HCT116 (cell line): ENCODE results near the gene DTYMK. TPM values are rescaled to one million over a fixed set of nuclear protein-coding genes. Genes with fewer than 3 reads are reported as not detected.
A peak's percentile ranks its signal among the peaks of the same experiment; 100 is the strongest.

Experiments
- ATAC-seq: fragments of 200-7000 bp; cut with Tn5 transposase; 2 replicates; pipeline ENCODE4 v1.9.1; 2020; ENCODE audit warnings: mild to moderate bottlenecking, moderate library complexity
- BruUV-seq: library from RNA; stranded (reverse); fragments of 400-500 nt; replicated peaks from 2 replicates; lab custom pipeline; 2021; lab: Mats Ljungman, UMichigan
- CTCF ChIA-PET: fragments of 300-600 bp; sonication (Branson Sonifier 250); formaldehyde crosslinking; loops from one replicate; lab custom pipeline; 2021; ENCODE audit warnings: antibody characterized with exemption; lab: Charles Lee
- POLR2A ChIA-PET: fragments of 300-600, 350-600 bp; sonication (Branson Sonifier 250); formaldehyde crosslinking; loops from one replicate; lab custom pipeline; 2021; ENCODE audit warnings: antibody characterized with exemption; lab: Charles Lee
- RAD21 ChIA-PET, 2 experiments: fragments of 300-600 bp; sonication (Branson Sonifier 250); formaldehyde crosslinking; loops; one replicate each; lab custom pipeline; 2023; ENCODE audit warnings: low total read pairs in 2 of 2; ENCODE audit not compliant: uncharacterized antibody in 2 of 2, unreplicated experiment in 2 of 2, low non-redundant PET in 1 of 2; lab: Charles Lee
- DNase-seq: peaks from one replicate; pipeline ENCODE4 v3.0.0-alpha.2; 2010; ENCODE audit warnings: low read depth, low spot score
- H2AFZ ChIP-seq: fragments of 200-600 bp; shearing (Covaris generic), sonication (generic); 2 replicates; pipeline ENCODE4 v1.6.1; 2017; ENCODE audit warnings: low read depth, mixed run types, mixed read lengths, antibody characterized with exemption, low read length; ENCODE audit not compliant: poor library complexity, severe bottlenecking
- H3K27ac ChIP-seq: 2 replicates; pipeline ENCODE4 v1.5.1; 2012; ENCODE audit warnings: low read depth, low read length
- H3K27me3 ChIP-seq: fragments of 200-600 bp; sonication (generic); 2 replicates; pipeline ENCODE4 v1.6.1; 2016; ENCODE audit warnings: mixed run types, low read length, mixed read lengths; ENCODE audit not compliant: insufficient read depth
- H3K36me3 ChIP-seq, 2 experiments: fragments of 200-500 bp in 1 of 2; fragments of 200-600 bp in 1 of 2; sonication (Bioruptor generic) in 1 of 2; sonication (generic) in 1 of 2; 2 replicates each; pipeline versions ENCODE4 v1.5.1 to v1.6.1; 2014 to 2016; ENCODE audit warnings: low read length in 2 of 2, inconsistent platforms in 1 of 2, mixed read lengths in 1 of 2, mixed run types in 1 of 2; ENCODE audit not compliant: insufficient read depth in 2 of 2, control insufficient read depth in 1 of 2
- H3K4me1 ChIP-seq, 2 experiments: fragments of 200-600 bp in 1 of 2; sonication (generic) in 1 of 2; 2 replicates each; pipeline versions ENCODE4 v1.5.1 to v1.6.1; 2012 to 2017; ENCODE audit warnings: low read length in 2 of 2, inconsistent platforms in 1 of 2, mild to moderate bottlenecking in 1 of 2, mixed read lengths in 1 of 2, mixed run types in 1 of 2, moderate library complexity in 1 of 2; ENCODE audit not compliant: insufficient read depth in 2 of 2, control insufficient read depth in 1 of 2
- H3K4me2 ChIP-seq: fragments of 200-600 bp; sonication (generic); 2 replicates; pipeline ENCODE4 v1.6.1; 2017; ENCODE audit warnings: mixed run types, low read length, mixed read lengths
- H3K4me3 ChIP-seq, 2 experiments: fragments of 200-600 bp in 1 of 2; sonication (generic) in 1 of 2; replicated peaks in 1 of 2; 2 replicates each; pipeline ENCODE4 v1.5.1; 2011 to 2016; ENCODE audit warnings: low read length in 2 of 2, control low read depth in 1 of 2, low read depth in 1 of 2, mild to moderate bottlenecking in 1 of 2, mixed read lengths in 1 of 2, mixed run types in 1 of 2
- H3K79me2 ChIP-seq: fragments of 200-600 bp; sonication (generic); 2 replicates; pipeline ENCODE4 v1.6.1; 2017; ENCODE audit warnings: mild to moderate bottlenecking, mixed run types, low read length, moderate library complexity, mixed read lengths; ENCODE audit not compliant: insufficient read depth
- H3K9ac ChIP-seq: fragments of 200-600 bp; sonication (generic); 2 replicates; pipeline ENCODE4 v1.6.1; 2016; ENCODE audit warnings: low read length, mixed read lengths
- H3K9me2 ChIP-seq: fragments of 200-600 bp; sonication (generic), shearing (Covaris generic); 2 replicates; pipeline ENCODE4 v1.6.1; 2017; ENCODE audit warnings: mixed run types, mild to moderate bottlenecking, moderate library complexity; ENCODE audit not compliant: insufficient read depth
- H3K9me3 ChIP-seq, 2 experiments: fragments of 200-500 bp in 1 of 2; fragments of 200-600 bp in 1 of 2; sonication (Bioruptor generic) in 1 of 2; sonication (generic) in 1 of 2; 2 replicates each; pipeline ENCODE4 v1.6.1; 2014 to 2017; ENCODE audit warnings: low read length in 2 of 2, mixed read lengths in 2 of 2, inconsistent platforms in 1 of 2, low read depth in 1 of 2, mild to moderate bottlenecking in 1 of 2, mixed run types in 1 of 2, moderate library complexity in 1 of 2; ENCODE audit not compliant: control insufficient read depth in 1 of 2, insufficient read depth in 1 of 2
- H4K20me1 ChIP-seq: fragments of 200-600 bp; sonication (generic), shearing (Covaris generic); 2 replicates; pipeline ENCODE4 v1.6.1; 2017; ENCODE audit warnings: mixed run types, mild to moderate bottlenecking, moderate library complexity; ENCODE audit not compliant: insufficient read depth
- ELF1 ChIP-seq: IDR thresholded peaks from 2 replicates; pipeline ENCODE4 v1.6.1; 2012; ENCODE audit warnings: low read depth, borderline replicate concordance
- JUND ChIP-seq: IDR thresholded peaks from 2 replicates; pipeline ENCODE4 v1.6.1; 2012
- intact Hi-C: fragments of 100-400 bp; cut with micrococcal nuclease; formaldehyde crosslinking; loops from 2 replicates; pipeline ENCODE4 v1.10.0; 2022
- total RNA-seq: library from RNA; stranded (reverse); gene quantifications from one replicate; pipeline ENCODE4 v1.2.1, GENCODE V29; 2021; ENCODE audit not compliant: unreplicated experiment
- TF ChIP-seq, protein P1 (sequence below): IDR thresholded peaks from 2 replicates; pipeline ENCODE4 v1.6.1; 2012
- TF ChIP-seq, protein P2 (sequence below): IDR thresholded peaks from 2 replicates; pipeline ENCODE4 v1.6.1; 2011; ENCODE audit warnings: mild to moderate bottlenecking, low read length, moderate library complexity; ENCODE audit not compliant: insufficient replicate concordance; ENCODE audit errors: extremely low read depth
- TF ChIP-seq, protein P3 (sequence below), 3 experiments: fragments of 200-600 bp in 1 of 3; sonication (generic) in 1 of 3; IDR thresholded peaks in 2 of 3; conservative IDR thresholded peaks in 1 of 3; 2 replicates each; pipeline ENCODE4 v1.5.1; 2012 to 2017; ENCODE audit warnings: low read depth in 2 of 3, low read length in 2 of 3, antibody characterized with exemption in 1 of 3, borderline replicate concordance in 1 of 3, control low read depth in 1 of 3, mild to moderate bottlenecking in 1 of 3, mixed read lengths in 1 of 3, mixed run types in 1 of 3, moderate library complexity in 1 of 3; ENCODE audit not compliant: insufficient read depth in 1 of 3

DTYMK gene
- total RNA-seq, 1 experiment from 2014 or later, result 83.3 TPM

DNA sequence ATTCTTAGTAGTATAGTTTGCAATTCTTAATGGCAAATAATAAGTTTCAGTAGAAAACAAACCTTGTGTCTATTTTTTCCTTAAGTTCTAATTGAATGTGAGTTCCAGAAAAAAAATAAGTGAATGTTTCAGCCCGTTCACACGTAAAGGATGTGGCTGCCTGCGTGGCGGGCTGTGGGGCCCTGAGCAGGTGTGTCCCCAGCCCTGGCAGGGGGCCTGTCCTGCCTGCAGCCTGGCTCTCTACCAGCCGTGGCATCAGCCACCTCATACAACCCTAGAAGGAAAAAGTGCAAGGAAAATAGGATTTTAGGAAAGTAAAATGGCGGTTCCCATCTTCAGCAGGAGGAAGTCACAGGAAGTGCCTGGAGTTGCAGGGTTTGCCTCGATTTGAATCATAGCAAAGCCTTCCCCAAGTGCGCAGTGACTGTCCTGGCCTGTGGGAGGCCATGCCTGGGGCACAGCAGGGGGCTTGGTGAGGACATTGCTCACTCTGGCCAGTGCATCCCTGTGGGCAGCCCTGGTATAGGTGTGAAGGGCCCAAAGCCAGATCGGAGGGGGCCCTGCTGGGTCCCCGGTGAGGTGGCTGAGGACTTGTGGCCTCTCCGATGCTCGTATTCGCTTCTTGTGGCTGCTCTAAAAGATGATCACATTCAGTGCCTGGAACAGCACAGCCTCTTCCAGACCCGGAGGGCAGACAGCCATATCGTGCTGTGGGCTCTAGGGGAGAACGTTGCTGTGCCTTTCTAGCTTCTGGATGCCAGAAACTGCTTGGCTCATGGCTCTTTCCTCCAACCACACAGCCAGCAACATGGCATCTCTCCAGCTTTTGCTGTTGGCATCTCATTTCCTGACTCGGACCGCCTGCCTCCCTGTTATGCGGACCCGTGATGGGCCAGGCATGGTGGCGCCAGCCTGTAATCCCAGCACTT is 12.6 kb downstream of the DTYMK start:
- TF ChIP-seq ELF1 (no peak), JUND (no peak)
- TF ChIP-seq, protein P1, sequence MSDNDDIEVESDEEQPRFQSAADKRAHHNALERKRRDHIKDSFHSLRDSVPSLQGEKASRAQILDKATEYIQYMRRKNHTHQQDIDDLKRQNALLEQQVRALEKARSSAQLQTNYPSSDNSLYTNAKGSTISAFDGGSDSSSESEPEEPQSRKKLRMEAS, result no peak
- TF ChIP-seq, protein P2, sequence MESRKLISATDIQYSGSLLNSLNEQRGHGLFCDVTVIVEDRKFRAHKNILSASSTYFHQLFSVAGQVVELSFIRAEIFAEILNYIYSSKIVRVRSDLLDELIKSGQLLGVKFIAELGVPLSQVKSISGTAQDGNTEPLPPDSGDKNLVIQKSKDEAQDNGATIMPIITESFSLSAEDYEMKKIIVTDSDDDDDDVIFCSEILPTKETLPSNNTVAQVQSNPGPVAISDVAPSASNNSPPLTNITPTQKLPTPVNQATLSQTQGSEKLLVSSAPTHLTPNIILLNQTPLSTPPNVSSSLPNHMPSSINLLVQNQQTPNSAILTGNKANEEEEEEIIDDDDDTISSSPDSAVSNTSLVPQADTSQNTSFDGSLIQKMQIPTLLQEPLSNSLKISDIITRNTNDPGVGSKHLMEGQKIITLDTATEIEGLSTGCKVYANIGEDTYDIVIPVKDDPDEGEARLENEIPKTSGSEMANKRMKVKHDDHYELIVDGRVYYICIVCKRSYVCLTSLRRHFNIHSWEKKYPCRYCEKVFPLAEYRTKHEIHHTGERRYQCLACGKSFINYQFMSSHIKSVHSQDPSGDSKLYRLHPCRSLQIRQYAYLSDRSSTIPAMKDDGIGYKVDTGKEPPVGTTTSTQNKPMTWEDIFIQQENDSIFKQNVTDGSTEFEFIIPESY, result no peak
- TF ChIP-seq, protein P3, sequence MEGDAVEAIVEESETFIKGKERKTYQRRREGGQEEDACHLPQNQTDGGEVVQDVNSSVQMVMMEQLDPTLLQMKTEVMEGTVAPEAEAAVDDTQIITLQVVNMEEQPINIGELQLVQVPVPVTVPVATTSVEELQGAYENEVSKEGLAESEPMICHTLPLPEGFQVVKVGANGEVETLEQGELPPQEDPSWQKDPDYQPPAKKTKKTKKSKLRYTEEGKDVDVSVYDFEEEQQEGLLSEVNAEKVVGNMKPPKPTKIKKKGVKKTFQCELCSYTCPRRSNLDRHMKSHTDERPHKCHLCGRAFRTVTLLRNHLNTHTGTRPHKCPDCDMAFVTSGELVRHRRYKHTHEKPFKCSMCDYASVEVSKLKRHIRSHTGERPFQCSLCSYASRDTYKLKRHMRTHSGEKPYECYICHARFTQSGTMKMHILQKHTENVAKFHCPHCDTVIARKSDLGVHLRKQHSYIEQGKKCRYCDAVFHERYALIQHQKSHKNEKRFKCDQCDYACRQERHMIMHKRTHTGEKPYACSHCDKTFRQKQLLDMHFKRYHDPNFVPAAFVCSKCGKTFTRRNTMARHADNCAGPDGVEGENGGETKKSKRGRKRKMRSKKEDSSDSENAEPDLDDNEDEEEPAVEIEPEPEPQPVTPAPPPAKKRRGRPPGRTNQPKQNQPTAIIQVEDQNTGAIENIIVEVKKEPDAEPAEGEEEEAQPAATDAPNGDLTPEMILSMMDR (IDR thresholded peaks at IDR 0.05 in 2 of 3, conservative IDR thresholded peaks at IDR 0.05 in 1 of 3; ENCODE audit: borderline replicate concordance in 1 of 3, insufficient read depth in 1 of 3, low read depth in 2 of 3, low read length in 2 of 3), result peak in 2 of 3 experiments; percentile 33 to 40; a peak in 3 of 6 replicates
- TF ChIP-seq, all 23 proteins: peak for 1
- Histone ChIP-seq H3K9ac (no peak overlapping the region), H3K9me3 (no peaks in the 10 kb centered on the region), H3K36me3 (peaks cover 9 to 19% of the 10 kb centered on the region in 2 experiments), H3K79me2 (no peaks in the 10 kb centered on the region), H3K4me2 (no peak overlapping the region), H3K27me3 (no peaks in the 10 kb centered on the region), H4K20me1 (no peaks in the 10 kb centered on the region), H3K27ac (no peak overlapping the region; the same call in 1 of the 2 replicates), H3K4me1 (peaks cover 0 to 3% of the 10 kb centered on the region in 2 experiments; a peak in 2 of 4 replicates), H2AFZ (no peak overlapping the region), H3K4me3 (no peak overlapping the region), H3K9me2 (no peaks in the 10 kb centered on the region)
- RAD21 ChIA-PET, result no interaction called here
- ATAC-seq (peak; percentile 72), DNase-seq (no peak)
- intact Hi-C loops, result no loop called here
- CTCF ChIA-PET, result no interaction called here
- no TSS peak for BruUV-seq
- POLR2A ChIA-PET, result no interaction called here
